WERI-Rb-1 (cell line): ENCODE data around the gene MRPL49.

Experiments
- DNase-seq: peaks from one replicate; pipeline ENCODE4 v3.0.0-alpha.2; 2020
- H3K27ac ChIP-seq: fragments of 250-450 bp; sonication (Bioruptor Pico); 2 replicates; pipeline ENCODE4 v1.5.1; 2020; ENCODE audit warnings: mild to moderate bottlenecking, moderate library complexity
- H3K27me3 ChIP-seq: fragments of 250-450 bp; sonication (Bioruptor Pico); 2 replicates; pipeline ENCODE4 v1.5.1; 2021; ENCODE audit warnings: mild to moderate bottlenecking, low read depth, moderate library complexity; ENCODE audit not compliant: insufficient read depth, severe bottlenecking
- H3K36me3 ChIP-seq: fragments of 250-450 bp; sonication (Bioruptor Pico); 2 replicates; pipeline ENCODE4 v1.5.1; 2020; ENCODE audit warnings: mild to moderate bottlenecking, moderate library complexity
- H3K4me3 ChIP-seq: 2 replicates; pipeline ENCODE4 v1.5.1; 2011; ENCODE audit warnings: low read depth, mild to moderate bottlenecking, control low read depth, low read length
- H3K9me3 ChIP-seq: fragments of 250-450 bp; sonication (Bioruptor Pico); 2 replicates; pipeline ENCODE4 v1.5.1; 2021; ENCODE audit warnings: mild to moderate bottlenecking, moderate library complexity; ENCODE audit not compliant: severe bottlenecking
- CTCF ChIP-seq: IDR thresholded peaks from 2 replicates; pipeline ENCODE4 v1.5.1; 2011; ENCODE audit warnings: low read depth, mild to moderate bottlenecking, control low read depth, inconsistent platforms, low read length

MRPL49 gene

GRCh38 chr11:65096926-65097325 is 25.2 kb upstream of the MRPL49 start:
- TF ChIP-seq CTCF = no peak
- Histone ChIP-seq H3K36me3 (peaks cover 15% of the 10 kb centered on the region), H3K27ac (peak overlapping the region; percentile 92), H3K27me3 (no peaks in the 10 kb centered on the region), H3K9me3 (no peaks in the 10 kb centered on the region), H3K4me3 (peak overlapping the region; percentile 70)
- DNase-seq = no peak

- Histone ChIP-seq H3K27ac (no peak overlapping the region), H3K9me3 (no peaks in the 10 kb centered on the region), H3K4me3 (no peak overlapping the region), H3K36me3 (peaks cover 17% of the 10 kb centered on the region), H3K27me3 (no peaks in the 10 kb centered on the region)
- TF ChIP-seq CTCF = no peak
- no peak for DNase-seq
These were observed 21.3 kb upstream of the MRPL49 start for GRCh38 chr11:65100674-65101350.

GRCh38 chr11:65102142-65103095 is 19.7 kb upstream of the MRPL49 start:
- no peak for DNase-seq
- H3K9me3 ChIP-seq = no peaks in the 10 kb centered on the region
- no peak for TF ChIP-seq CTCF
- peaks cover 15% of the 10 kb centered on the region for H3K36me3 ChIP-seq
- no peak overlapping the region for H3K27ac ChIP-seq
- no peak overlapping the region for H3K4me3 ChIP-seq
- H3K27me3 ChIP-seq = no peaks in the 10 kb centered on the region

- Histone ChIP-seq H3K27me3 (no peaks in the 10 kb centered on the region), H3K27ac (no peak overlapping the region)
- no peak for DNase-seq
These were observed 18.6 kb upstream of the MRPL49 start for GRCh38 chr11:65103476-65103875.

GRCh38 chr11:65104628-65105027 is 17.5 kb upstream of the MRPL49 start:
- Histone ChIP-seq H3K9me3 (no peaks in the 10 kb centered on the region), H3K4me3 (no peak overlapping the region), H3K27ac (no peak overlapping the region), H3K36me3 (peaks cover 8% of the 10 kb centered on the region; the same call in 1 of the 2 replicates), H3K27me3 (no peaks in the 10 kb centered on the region)
- no peak for TF ChIP-seq CTCF
- DNase-seq = no peak

More at GRCh38 chr11:65103476-65103875, 18.6 kb upstream of the MRPL49 start:
- Histone ChIP-seq H3K9me3 (no peaks in the 10 kb centered on the region), H3K4me3 (no peak overlapping the region), H3K36me3 (peaks cover 4% of the 10 kb centered on the region)
- no peak for TF ChIP-seq CTCF
